Raji (cell line): Measurements from ENCODE around the gene SMIM44.

Experiments
- POLR2A ChIP-seq: IDR thresholded peaks from 2 replicates; pipeline ENCODE4 v1.6.1; 2011; ENCODE audit warnings: low read depth, low read length, control low read depth; ENCODE audit not compliant: insufficient read depth

SMIM44 gene

GRCh38 chr19:3508771-3509535 is 25.7 kb upstream of the SMIM44 start:
- no peak for TF ChIP-seq POLR2A

- no peak for TF ChIP-seq POLR2A
Measured at GRCh38 chr19:3507371-3508120, 24.3 kb upstream of the SMIM44 start.

GRCh38 chr19:3506384-3507340 is 23.4 kb upstream of the SMIM44 start:
- TF ChIP-seq POLR2A = no peak

- TF ChIP-seq POLR2A = peak; percentile 69
Measured at GRCh38 chr19:3505598-3506383, 22.6 kb upstream of the SMIM44 start, which contains the start of gene FZR1. FZR1 (plus strand) TSS chr19:3506311; CDS start chr19:3522990, 16,679 bp downstream.

- no peak for TF ChIP-seq POLR2A
Measured at GRCh38 chr19:3504735-3505134, 21.5 kb upstream of the SMIM44 start.

- no peak for TF ChIP-seq POLR2A
Measured at GRCh38 chr19:3503036-3503572, 19.9 kb upstream of the SMIM44 start.

GRCh38 chr19:3501780-3502179 is 18.5 kb upstream of the SMIM44 start:
- no peak for TF ChIP-seq POLR2A

- peak; percentile 82 for TF ChIP-seq POLR2A
Measured at GRCh38 chr19:3500429-3501101, 17.3 kb upstream of the SMIM44 start, which contains the start of gene DOHH. DOHH (minus strand) TSS chr19:3500674; CDS start chr19:3496814, 3,860 bp downstream.

- no peak for TF ChIP-seq POLR2A
Measured at GRCh38 chr19:3499738-3500428, 16.6 kb upstream of the SMIM44 start.

- no peak for TF ChIP-seq POLR2A
Measured at GRCh38 chr19:3497757-3498520, 14.7 kb upstream of the SMIM44 start.

- TF ChIP-seq POLR2A = no peak
Measured at GRCh38 chr19:3496392-3497273, 13.4 kb upstream of the SMIM44 start.

GRCh38 chr19:3494559-3494958 is 11.3 kb upstream of the SMIM44 start:
- TF ChIP-seq POLR2A = no peak
